H1 (cell line): ENCODE data around the gene MRPS35. TPM values are rescaled to one million over a fixed set of nuclear protein-coding genes. Genes with fewer than 3 reads are reported as not detected.

Source experiments
- CTCF ChIA-PET: fragments of 300-600 bp; sonication (Branson Sonifier 250); formaldehyde crosslinking; loops from one replicate; lab custom pipeline; 2021; ENCODE audit not compliant: partially characterized antibody; lab: Charles Lee
- POLR2A ChIA-PET: fragments of 300-600 bp; sonication (Branson Sonifier 250); formaldehyde crosslinking; loops from one replicate; lab custom pipeline; 2021; ENCODE audit warnings: inconsistent platforms; ENCODE audit not compliant: partially characterized antibody; lab: Charles Lee
- DNase-seq, 2 experiments: peaks; one replicate each; pipeline versions ENCODE4 v3.0.0 to v3.0.0-alpha.2; 2010 to 2022; ENCODE audit warnings: low spot score in 2 of 2, low read depth in 1 of 2, mixed read lengths in 1 of 2
- FAIRE-seq: peaks from 2 replicates; lab custom pipeline; 2011; peaks lifted over from hg19 to GRCh38; lab: Jason Lieb, UNC
- H2AFZ ChIP-seq: 2 replicates; pipeline ENCODE4 v1.8.1; 2012; ENCODE audit warnings: low read length, inconsistent platforms
- H2AK5ac ChIP-seq: 2 replicates; pipeline ENCODE4 v1.6.1; 2013; ENCODE audit warnings: low read depth, low read length
- H2BK120ac ChIP-seq: replicated peaks from 2 replicates; pipeline ENCODE3; 2013; ENCODE audit warnings: low read depth, low read length, inconsistent platforms
- H2BK12ac ChIP-seq: 2 replicates; pipeline ENCODE4 v1.6.1; 2013; ENCODE audit warnings: low read depth, low read length
- H2BK15ac ChIP-seq: 2 replicates; pipeline ENCODE4 v1.6.1; 2013; ENCODE audit warnings: low read length
- H2BK20ac ChIP-seq: 2 replicates; pipeline ENCODE4 v1.6.1; 2013; ENCODE audit warnings: low read length
- H2BK5ac ChIP-seq: 2 replicates; pipeline ENCODE4 v1.6.1; 2013; ENCODE audit warnings: low read depth, low read length
- H3K14ac ChIP-seq: 2 replicates; pipeline ENCODE4 v1.6.1; 2013; ENCODE audit warnings: inconsistent platforms; ENCODE audit not compliant: insufficient read length
- H3K18ac ChIP-seq: 2 replicates; pipeline ENCODE4 v1.6.1; 2013; ENCODE audit warnings: low read length; ENCODE audit errors: extremely low read depth
- H3K23ac ChIP-seq: 2 replicates; pipeline ENCODE4 v1.6.1; 2013; ENCODE audit warnings: inconsistent platforms; ENCODE audit not compliant: insufficient read length
- H3K23me2 ChIP-seq: 2 replicates; pipeline ENCODE4 v1.6.1; 2013; ENCODE audit warnings: low read depth, low read length
- H3K27ac ChIP-seq: 2 replicates; pipeline ENCODE4 v1.6.1; 2011; ENCODE audit warnings: low read depth, low read length, inconsistent platforms
- H3K27me3 ChIP-seq, 4 experiments: replicated peaks in 1 of 4; 1 replicate in 1 of 4; 2 replicates in 3 of 4; pipeline versions ENCODE4 v1.6.1 to v1.8.1; 2011 to 2013; ENCODE audit warnings: low read length in 3 of 4, mild to moderate bottlenecking in 3 of 4, inconsistent platforms in 2 of 4, mixed read lengths in 2 of 4, moderate library complexity in 1 of 4; ENCODE audit not compliant: control insufficient read depth in 3 of 4, insufficient read depth in 3 of 4; ENCODE audit errors: extremely low read depth in 1 of 4
- H3K36me3 ChIP-seq, 4 experiments: 2 replicates each; pipeline versions ENCODE4 v1.6.1 to v1.8.1; 2011 to 2013; ENCODE audit warnings: mild to moderate bottlenecking in 4 of 4, low read length in 3 of 4, moderate library complexity in 2 of 4, control low read depth in 1 of 4, inconsistent platforms in 1 of 4; ENCODE audit not compliant: insufficient read depth in 4 of 4, control insufficient read depth in 2 of 4
- H3K4ac ChIP-seq: replicated peaks from 2 replicates; pipeline ENCODE3; 2013; ENCODE audit warnings: low read length, low read depth, mixed read lengths, inconsistent platforms; ENCODE audit not compliant: insufficient read length
- H3K4me1 ChIP-seq, 4 experiments: replicated peaks in 1 of 4; 1 replicate in 1 of 4; 2 replicates in 3 of 4; pipeline versions ENCODE4 v1.6.1 to v1.8.1; 2011 to 2013; ENCODE audit warnings: low read length in 3 of 4, inconsistent platforms in 2 of 4, mixed read lengths in 1 of 4; ENCODE audit not compliant: insufficient read depth in 4 of 4, control insufficient read depth in 3 of 4
- H3K4me2 ChIP-seq, 2 experiments: 2 replicates each; pipeline versions ENCODE4 v1.6.1 to v1.8.1; 2011 to 2013; ENCODE audit warnings: low read depth in 2 of 2, low read length in 2 of 2, control low read depth in 1 of 2, inconsistent platforms in 1 of 2, mild to moderate bottlenecking in 1 of 2; ENCODE audit not compliant: insufficient read depth in 1 of 2
- H3K4me3 ChIP-seq, 4 experiments: fragments of 200-600, 300-600 bp in 1 of 4; sonication (generic), shearing (Covaris generic), sonication (Bioruptor Twin) in 1 of 4; 2 replicates each; pipeline versions ENCODE4 v1.5.1 to v1.8.1; 2011 to 2016; ENCODE audit warnings: low read length in 4 of 4, low read depth in 3 of 4, control low read depth in 2 of 4, inconsistent platforms in 2 of 4, mild to moderate bottlenecking in 2 of 4, mixed read lengths in 1 of 4, moderate library complexity in 1 of 4; ENCODE audit not compliant: insufficient read depth in 2 of 4; ENCODE audit errors: extremely low read depth in 1 of 4
- H3K56ac ChIP-seq: replicated peaks from 2 replicates; pipeline ENCODE3; 2013; ENCODE audit warnings: low read depth, mild to moderate bottlenecking, mixed read lengths, low read length, inconsistent platforms; ENCODE audit not compliant: insufficient read length
- H3K79me1 ChIP-seq: 2 replicates; pipeline ENCODE4 v1.6.1; 2013; ENCODE audit warnings: low read depth, low read length, control low read depth
- H3K79me2 ChIP-seq, 2 experiments: 2 replicates each; pipeline versions ENCODE4 v1.6.1 to v1.8.1; 2012 to 2013; ENCODE audit warnings: low read length in 2 of 2, mild to moderate bottlenecking in 2 of 2, inconsistent platforms in 1 of 2; ENCODE audit not compliant: insufficient read depth in 2 of 2, control insufficient read depth in 1 of 2
- H3K9ac ChIP-seq, 4 experiments: replicated peaks in 1 of 4; 1 replicate in 1 of 4; 2 replicates in 3 of 4; pipeline versions ENCODE4 v1.6.1 to v1.8.1; 2011 to 2013; ENCODE audit warnings: low read depth in 3 of 4, low read length in 3 of 4, control low read depth in 2 of 4, mild to moderate bottlenecking in 2 of 4, moderate library complexity in 2 of 4, inconsistent platforms in 1 of 4; ENCODE audit errors: extremely low read depth in 1 of 4
- H3K9me3 ChIP-seq, 2 experiments: 2 replicates each; pipeline versions ENCODE4 v1.6.1 to v1.8.1; 2012 to 2013; ENCODE audit warnings: mild to moderate bottlenecking in 2 of 2, moderate library complexity in 2 of 2, control low read depth in 1 of 2, inconsistent platforms in 1 of 2, low read depth in 1 of 2, low read length in 1 of 2, mixed read lengths in 1 of 2; ENCODE audit not compliant: insufficient read depth in 2 of 2
- H4K20me1 ChIP-seq, 2 experiments: replicated peaks in 1 of 2; 2 replicates each; pipeline versions ENCODE3 to v1.8.1; 2011 to 2013; ENCODE audit warnings: inconsistent platforms in 2 of 2, low read length in 2 of 2, mild to moderate bottlenecking in 1 of 2; ENCODE audit not compliant: insufficient read depth in 2 of 2, control insufficient read depth in 1 of 2
- H4K5ac ChIP-seq: 2 replicates; pipeline ENCODE4 v1.6.1; 2013; ENCODE audit warnings: low read length, low read depth, mixed read lengths, inconsistent platforms; ENCODE audit not compliant: insufficient read length
- H4K8ac ChIP-seq: 2 replicates; pipeline ENCODE4 v1.8.0; 2013; ENCODE audit warnings: mild to moderate bottlenecking, moderate library complexity, low read length, inconsistent platforms; ENCODE audit not compliant: insufficient read depth; ENCODE audit errors: extremely low read depth
- H4K91ac ChIP-seq: replicated peaks from 2 replicates; pipeline ENCODE3; 2013; ENCODE audit warnings: low read length, mixed read lengths, inconsistent platforms; ENCODE audit not compliant: insufficient read length
- BACH1 ChIP-seq: IDR thresholded peaks from 2 replicates; pipeline ENCODE4 v1.6.1; 2012; ENCODE audit warnings: low read length, improper control_type of control experiment
- CEBPB ChIP-seq: IDR thresholded peaks from 2 replicates; pipeline ENCODE4 v1.6.1; 2012; ENCODE audit warnings: low read depth, low read length
- CTCF ChIP-seq, 3 experiments: IDR thresholded peaks; 1 replicate in 2 of 3; 2 replicates in 1 of 3; pipeline versions ENCODE4 v1.5.1 to v1.6.1; 2011; ENCODE audit warnings: low read length in 3 of 3, mild to moderate bottlenecking in 3 of 3, inconsistent platforms in 2 of 3, low read depth in 1 of 3, moderate library complexity in 1 of 3; ENCODE audit not compliant: insufficient read depth in 1 of 3; ENCODE audit errors: control extremely low read depth in 1 of 3
- E2F6 ChIP-seq: IDR thresholded peaks from 2 replicates; pipeline ENCODE4 v1.6.1; 2012; ENCODE audit warnings: inconsistent platforms
- HDAC6 ChIP-seq: IDR thresholded peaks from one replicate; pipeline ENCODE4 v1.7.1; 2012; ENCODE audit warnings: low read depth, mild to moderate bottlenecking, inconsistent platforms, low read length, moderate library complexity
- NANOG ChIP-seq: IDR thresholded peaks from 2 replicates; pipeline ENCODE4 v1.6.1; 2011; ENCODE audit warnings: low read length, low read depth, mild to moderate bottlenecking, inconsistent platforms; ENCODE audit not compliant: insufficient read depth, poor library complexity, severe bottlenecking
- POLR2A ChIP-seq, 2 experiments: IDR thresholded peaks; 1 replicate in 1 of 2; 2 replicates in 1 of 2; pipeline ENCODE4 v1.6.1; 2011; ENCODE audit warnings: low read depth in 2 of 2, low read length in 2 of 2, mild to moderate bottlenecking in 2 of 2; ENCODE audit errors: control extremely low read depth in 1 of 2
- RNF2 ChIP-seq: fragments of 200-900, 300-1000 bp; sonication (generic); IDR thresholded peaks from 2 replicates; pipeline ENCODE4 v1.7.1; 2016; ENCODE audit warnings: borderline replicate concordance, low read depth, mild to moderate bottlenecking, antibody characterized with exemption, low read length; ENCODE audit not compliant: poor library complexity, severe bottlenecking; ENCODE audit errors: missing control alignments
- RXRA ChIP-seq: IDR thresholded peaks from 2 replicates; pipeline ENCODE4 v1.6.1; 2011; ENCODE audit warnings: low read depth, mild to moderate bottlenecking, low read length, moderate library complexity; ENCODE audit not compliant: insufficient read depth
- SAP30 ChIP-seq: fragments of 300-600 bp; sonication (generic); IDR thresholded peaks from 2 replicates; pipeline ENCODE4 v1.7.1; 2012; ENCODE audit warnings: low read length, moderate library complexity, mild to moderate bottlenecking, inconsistent platforms; ENCODE audit not compliant: insufficient read depth, insufficient replicate concordance
- SP4 ChIP-seq: IDR thresholded peaks from 2 replicates; pipeline ENCODE4 v1.6.1; 2012; ENCODE audit warnings: low read length, inconsistent platforms
- WGBS, 2 experiments: shearing (Covaris generic) in 1 of 2; methylation state at CpG; one replicate each; pipeline versions ENCODE4 v1.1.6 to v1.1.7; 2013 to 2015; ENCODE audit warnings: low lambda C conversion rate in 2 of 2, mixed read lengths in 2 of 2, inconsistent platforms in 1 of 2, low coverage in 1 of 2, missing lambda C conversion rate in 1 of 2; ENCODE audit not compliant: insufficient replicate concordance in 2 of 2, insufficient coverage in 1 of 2, insufficient read length in 1 of 2; ENCODE audit errors: extremely low coverage in 1 of 2, missing lambda C conversion rate in 1 of 2; 5-methylcytosine and 5-hydroxymethylcytosine counted together
- polyA plus RNA-seq, 7 experiments: library from polyadenylated mRNA; depleted of rRNA in 3 of 7; stranded (reverse) in 5 of 7; unstranded in 2 of 7; fragments of >200 nt in 5 of 7; fragments of 200-250 nt in 2 of 7; gene quantifications; 1 replicate in 5 of 7; 2 replicates in 1 of 7; 4 replicates in 1 of 7; pipeline versions ENCODE4 v1.2.1 to v1.2.3, GENCODE V29; 2011 to 2013; ENCODE audit warnings: missing spikeins in 2 of 7, mixed read lengths in 2 of 7
- total RNA-seq: library from RNA; stranded (reverse); fragmentation: NEBNext Ultra II Directional; extraction: Animal tissue kit (Norgen Biotek cat#: 25700); gene quantifications from 2 replicates; pipeline ENCODE4 v1.2.1, GENCODE V29; 2021

MRPS35 gene
- total and polyA plus RNA-seq, 2 of the 8 experiments (the other 6 are each of a cell fraction or from before 2014, with no cell fraction given) = 26.8 to 47.9 TPM

- H3K9ac ChIP-seq = no peak overlapping the region
- H3K27ac ChIP-seq = no peak overlapping the region
- no peak overlapping the region for H3K4ac ChIP-seq
- FAIRE-seq = no peak
- no peak overlapping the region for H4K8ac ChIP-seq
- no peak overlapping the region for H2BK20ac ChIP-seq
- 91% methylated on average over 2 of the region's 2 CpGs; no CpG with 5 or more reads in 1 of the 2 experiments for WGBS, 2 experiments
- no peaks in the 10 kb centered on the region for H3K36me3 ChIP-seq
- H3K4me3 ChIP-seq = no peak overlapping the region
- H3K27me3 ChIP-seq = no peaks in the 10 kb centered on the region
- H3K4me1 ChIP-seq = no peaks in the 10 kb centered on the region
- no peak for DNase-seq
- H3K56ac ChIP-seq = no peak overlapping the region
- no peak overlapping the region for H3K14ac ChIP-seq
- H3K79me1 ChIP-seq = no peaks in the 10 kb centered on the region
- no peak overlapping the region for H3K23ac ChIP-seq
- H2BK120ac ChIP-seq = no peak overlapping the region
- H2BK12ac ChIP-seq = no peak overlapping the region
- no peak overlapping the region for H2BK15ac ChIP-seq
- H4K91ac ChIP-seq = no peak overlapping the region
- CTCF ChIA-PET = interaction anchor here (1.0 kb wide), 1 partner anchor 8 kb away, joined by 3 read pairs; no protein-coding TSS in a partner anchor
- no peak overlapping the region for H3K4me2 ChIP-seq
- H3K18ac ChIP-seq = no peak overlapping the region
- H3K23me2 ChIP-seq = no peaks in the 10 kb centered on the region
- no peak overlapping the region for H2AK5ac ChIP-seq
- H2BK5ac ChIP-seq = no peak overlapping the region
- H3K9me3 ChIP-seq = no peaks in the 10 kb centered on the region
- H2AFZ ChIP-seq = no peak overlapping the region
- H4K5ac ChIP-seq = no peak overlapping the region
- H3K79me2 ChIP-seq = no peaks in the 10 kb centered on the region
- no peaks in the 10 kb centered on the region for H4K20me1 ChIP-seq
- POLR2A ChIA-PET = no interaction called here
- TF ChIP-seq SP4 (no peak), RXRA (no peak), CTCF (IDR thresholded peaks at IDR 0.05; ENCODE audit: control extremely low read depth in 1 of 3, insufficient read depth in 1 of 3, low read depth in 1 of 3, low read length in 3 of 3) (no peak), HDAC6 (no peak), CEBPB (no peak), RNF2 (no peak), E2F6 (no peak), BACH1 (no peak), POLR2A (IDR thresholded peaks at IDR 0.05; ENCODE audit: control extremely low read depth in 1 of 2, low read depth in 2 of 2, low read length in 2 of 2) (no peak), NANOG (no peak), SAP30 (no peak)
These were observed 52.1 kb downstream of the MRPS35 start for GRCh38 chr12:27762757-27763156.
